Neutrophil (primary cell): Measurements from ENCODE around the gene TXNDC11.

Source experiments
- H3K27ac ChIP-seq: fragments of 200-600 bp; sonication (generic); 2 replicates; pipeline ENCODE4 v1.5.1; 2016; ENCODE audit warnings: mild to moderate bottlenecking, moderate library complexity
- H3K27me3 ChIP-seq: fragments of 200-600 bp; sonication (generic); 2 replicates; pipeline ENCODE4 v1.6.0; 2016; ENCODE audit warnings: mild to moderate bottlenecking
- H3K36me3 ChIP-seq: fragments of 200-600 bp; sonication (generic); 2 replicates; pipeline ENCODE4 v1.5.1; 2017
- H3K4me1 ChIP-seq, 2 experiments: fragments of 200-600 bp in 1 of 2; sonication (generic) in 1 of 2; 1 replicate in 1 of 2; 2 replicates in 1 of 2; pipeline versions ENCODE4 v1.5.1 to v1.6.1; 2013 to 2016; ENCODE audit warnings: low read depth in 1 of 2, low read length in 1 of 2, mild to moderate bottlenecking in 1 of 2, moderate library complexity in 1 of 2; ENCODE audit not compliant: control insufficient read depth in 1 of 2, insufficient read depth in 1 of 2
- H3K4me3 ChIP-seq, 2 experiments: fragments of 200-600 bp in 1 of 2; sonication (generic) in 1 of 2; 1 replicate in 1 of 2; 2 replicates in 1 of 2; pipeline ENCODE4 v1.5.1; 2013 to 2016; ENCODE audit warnings: low read depth in 1 of 2, low read length in 1 of 2, mild to moderate bottlenecking in 1 of 2, moderate library complexity in 1 of 2
- H3K9me3 ChIP-seq: fragments of 200-600 bp; sonication (generic); 2 replicates; pipeline ENCODE4 v1.5.1; 2016
- TF ChIP-seq, protein P1 (sequence below): fragments of 200-600 bp; sonication (generic); IDR thresholded peaks from 2 replicates; pipeline ENCODE4 v1.5.1; 2016; ENCODE audit warnings: antibody characterized with exemption

TXNDC11 gene

DNA sequence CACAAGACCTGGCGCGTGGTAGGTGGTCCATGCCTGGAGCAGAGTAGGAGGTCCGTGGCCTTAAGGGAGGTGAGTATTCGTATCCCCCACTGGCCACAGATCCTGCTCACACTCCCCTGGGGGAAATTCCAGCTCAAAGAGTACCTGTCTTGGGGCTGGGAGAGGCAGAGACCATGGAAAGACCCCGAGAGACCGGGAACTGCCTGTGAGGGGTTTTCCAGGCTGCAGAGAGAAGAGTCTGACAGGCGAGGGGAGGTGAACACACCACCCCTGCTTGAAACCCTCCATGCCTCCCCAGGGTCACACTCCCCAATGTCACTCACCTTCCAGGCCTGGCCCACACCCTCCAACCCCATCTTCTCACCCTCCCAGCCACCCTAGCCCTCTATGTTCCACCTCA lies 87.0 kb downstream of the TXNDC11 start:
- Histone ChIP-seq H3K4me1 (peaks cover 0 to 12% of the 10 kb centered on the region in 2 experiments), H3K27me3 (peaks cover 5% of the 10 kb centered on the region)
- TF ChIP-seq, protein P1, sequence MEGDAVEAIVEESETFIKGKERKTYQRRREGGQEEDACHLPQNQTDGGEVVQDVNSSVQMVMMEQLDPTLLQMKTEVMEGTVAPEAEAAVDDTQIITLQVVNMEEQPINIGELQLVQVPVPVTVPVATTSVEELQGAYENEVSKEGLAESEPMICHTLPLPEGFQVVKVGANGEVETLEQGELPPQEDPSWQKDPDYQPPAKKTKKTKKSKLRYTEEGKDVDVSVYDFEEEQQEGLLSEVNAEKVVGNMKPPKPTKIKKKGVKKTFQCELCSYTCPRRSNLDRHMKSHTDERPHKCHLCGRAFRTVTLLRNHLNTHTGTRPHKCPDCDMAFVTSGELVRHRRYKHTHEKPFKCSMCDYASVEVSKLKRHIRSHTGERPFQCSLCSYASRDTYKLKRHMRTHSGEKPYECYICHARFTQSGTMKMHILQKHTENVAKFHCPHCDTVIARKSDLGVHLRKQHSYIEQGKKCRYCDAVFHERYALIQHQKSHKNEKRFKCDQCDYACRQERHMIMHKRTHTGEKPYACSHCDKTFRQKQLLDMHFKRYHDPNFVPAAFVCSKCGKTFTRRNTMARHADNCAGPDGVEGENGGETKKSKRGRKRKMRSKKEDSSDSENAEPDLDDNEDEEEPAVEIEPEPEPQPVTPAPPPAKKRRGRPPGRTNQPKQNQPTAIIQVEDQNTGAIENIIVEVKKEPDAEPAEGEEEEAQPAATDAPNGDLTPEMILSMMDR, result no peak

DNA sequence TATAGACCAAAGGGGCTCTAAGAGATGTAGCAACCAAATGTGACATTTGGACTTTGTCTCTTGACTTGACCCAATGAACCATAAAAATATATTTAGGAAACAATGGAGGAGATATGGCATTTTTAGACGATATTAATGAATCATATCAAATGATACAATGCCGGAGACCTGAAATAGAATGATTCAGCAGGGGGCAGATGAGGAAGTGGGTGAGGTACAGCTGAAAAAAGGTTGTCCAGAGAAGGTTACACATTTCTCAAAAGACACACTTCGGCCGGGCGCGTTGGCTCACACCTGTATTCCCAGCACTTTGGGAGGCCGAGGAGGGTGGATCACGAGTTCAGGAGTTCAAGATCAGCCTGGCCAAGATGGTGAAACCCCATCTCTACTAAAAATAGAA lies 90.9 kb downstream of the TXNDC11 start:
- Histone ChIP-seq H3K36me3 (no peaks in the 10 kb centered on the region), H3K27ac (peak overlapping the region; percentile 18), H3K27me3 (peaks cover 5% of the 10 kb centered on the region), H3K4me1 (peaks cover 0 to 12% of the 10 kb centered on the region in 2 experiments), H3K4me3 (no peak overlapping the region), H3K9me3 (no peaks in the 10 kb centered on the region)
- TF ChIP-seq, protein P1, result no peak

More for the DNA sequence above, 87.0 kb downstream of the TXNDC11 start:
- Histone ChIP-seq H3K4me3 (no peak overlapping the region), H3K36me3 (no peaks in the 10 kb centered on the region), H3K27ac (no peak overlapping the region), H3K9me3 (no peaks in the 10 kb centered on the region)

DNA sequence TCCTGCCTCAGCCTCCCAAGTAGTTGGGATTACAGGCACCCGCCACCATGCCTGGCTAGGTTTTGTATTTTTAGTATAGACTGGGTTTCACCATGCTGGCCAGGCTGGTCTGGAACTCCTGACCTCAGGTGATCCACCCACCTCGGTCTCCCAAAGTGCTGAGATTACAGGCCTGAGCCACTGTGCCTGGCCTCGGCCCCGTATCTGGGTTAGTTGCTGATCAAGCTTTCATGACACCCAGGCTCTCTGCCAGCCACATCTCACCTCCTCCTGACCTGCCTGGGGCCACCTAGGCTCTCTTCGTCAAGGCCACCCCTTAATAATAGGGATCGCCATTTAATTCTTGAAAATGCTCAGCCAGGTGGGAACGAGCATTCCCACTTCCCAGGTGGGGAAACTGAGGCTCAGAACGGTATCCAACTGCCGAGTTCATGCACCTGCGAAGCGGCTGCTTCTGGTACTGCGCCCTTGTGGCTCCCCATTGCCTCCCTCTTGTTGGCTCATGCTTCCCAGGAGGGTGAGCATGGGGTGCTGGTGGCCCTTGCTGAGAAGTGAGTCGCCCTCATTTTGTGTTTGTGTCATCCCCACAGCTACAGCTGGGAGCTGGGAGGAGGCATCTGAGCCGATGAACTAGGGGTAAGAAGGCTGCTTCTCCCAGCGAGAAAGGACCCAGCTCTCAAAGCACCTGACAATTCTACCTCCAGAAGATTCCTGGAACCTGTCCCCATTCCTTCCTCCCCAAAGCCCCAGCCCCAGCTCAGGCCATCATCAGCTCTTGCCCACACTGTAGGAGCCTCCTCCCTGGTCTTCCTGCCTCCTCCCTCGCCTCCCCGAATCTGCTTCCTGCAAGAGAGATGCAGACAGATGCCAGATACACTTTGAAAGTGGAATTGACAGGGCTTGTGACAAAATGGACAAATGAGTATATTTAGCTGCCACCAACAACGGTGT lies 91.7 kb downstream of the TXNDC11 start:
- Histone ChIP-seq H3K36me3 (no peaks in the 10 kb centered on the region), H3K27me3 (peaks cover 5% of the 10 kb centered on the region), H3K9me3 (no peaks in the 10 kb centered on the region), H3K27ac (peak overlapping the region; percentile 18), H3K4me3 (no peak overlapping the region), H3K4me1 (peaks cover 0 to 12% of the 10 kb centered on the region in 2 experiments)
- TF ChIP-seq, protein P1, result no peak

DNA sequence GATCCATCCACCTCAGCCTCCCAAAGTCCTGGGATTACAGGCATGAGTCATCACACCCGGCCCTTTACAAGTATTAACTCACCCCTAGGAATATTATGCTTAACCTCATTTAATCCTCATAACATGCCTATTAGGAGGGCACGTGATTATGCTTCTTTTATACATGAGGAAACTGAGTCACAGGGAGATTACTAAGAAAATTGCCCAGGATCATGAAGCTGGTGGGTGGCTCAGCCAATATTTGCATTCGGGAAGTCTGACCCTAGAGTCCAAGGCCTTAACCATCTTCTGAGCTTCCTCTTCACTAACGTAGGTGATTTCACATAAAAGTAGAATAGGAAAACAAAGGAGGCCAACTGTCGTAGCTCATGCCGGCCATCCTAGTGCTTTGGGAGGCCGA lies 93.4 kb downstream of the TXNDC11 start:
- Histone ChIP-seq H3K27ac (no peak overlapping the region), H3K36me3 (no peaks in the 10 kb centered on the region), H3K9me3 (no peaks in the 10 kb centered on the region), H3K27me3 (peaks cover 5% of the 10 kb centered on the region), H3K4me3 (no peak overlapping the region), H3K4me1 (peaks cover 0 to 12% of the 10 kb centered on the region in 2 experiments)
- TF ChIP-seq, protein P1, result no peak

DNA sequence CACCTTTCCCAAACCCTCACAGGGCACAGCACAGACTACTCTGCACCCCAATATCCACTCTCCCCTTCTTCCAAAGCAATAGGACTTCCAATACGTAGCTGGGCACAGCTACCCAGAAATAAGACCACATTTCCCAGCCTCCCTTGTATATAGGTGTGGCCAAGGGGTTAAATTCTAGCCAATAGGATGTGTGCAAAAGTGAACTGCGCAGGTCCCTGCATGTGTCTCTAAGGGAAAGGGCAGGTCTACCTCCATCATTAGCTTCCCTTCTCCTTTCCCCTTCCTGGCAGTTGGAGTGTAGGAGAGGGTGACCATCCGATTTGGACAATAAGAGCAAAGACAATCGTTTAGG lies 99.9 kb downstream of the TXNDC11 start:
- TF ChIP-seq, protein P1, result no peak
- Histone ChIP-seq H3K27ac (no peak overlapping the region), H3K36me3 (no peaks in the 10 kb centered on the region), H3K27me3 (no peaks in the 10 kb centered on the region), H3K4me1 (peaks cover 38 to 43% of the 10 kb centered on the region in 2 experiments), H3K9me3 (no peaks in the 10 kb centered on the region), H3K4me3 (no peak overlapping the region)
